ENCODE data around the gene PINLYP.

DNA sequence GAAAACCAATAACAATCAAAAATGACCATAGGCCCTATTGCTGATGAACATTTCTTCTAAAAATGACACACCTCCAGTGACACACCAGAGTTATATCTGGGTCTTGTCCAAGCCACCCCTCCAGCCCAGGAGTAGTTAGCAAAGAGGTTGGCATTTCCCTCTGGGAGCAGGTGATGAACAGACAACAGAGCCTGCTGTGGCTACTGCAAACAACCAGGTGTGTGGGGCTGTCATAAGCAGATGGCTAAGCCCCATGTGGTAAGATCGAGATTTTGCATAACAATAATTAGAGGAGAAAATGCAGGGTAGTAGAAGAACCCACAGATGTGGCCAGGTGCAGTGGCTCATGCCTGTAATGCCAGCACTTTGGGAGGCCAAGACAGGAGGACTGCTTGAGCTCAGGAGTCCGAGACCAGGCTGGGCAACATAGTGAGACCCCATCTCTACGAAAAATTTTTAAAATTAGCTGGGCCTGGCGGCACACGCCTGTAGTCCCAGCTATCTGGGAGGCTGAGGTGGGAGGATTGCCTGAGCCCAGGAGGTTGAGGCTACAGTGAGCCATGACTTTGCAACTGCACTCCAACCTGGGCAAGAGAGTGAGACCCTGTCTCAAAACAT lies 5.3 kb upstream of the PINLYP start:
- TF ChIP-seq, protein P1, sequence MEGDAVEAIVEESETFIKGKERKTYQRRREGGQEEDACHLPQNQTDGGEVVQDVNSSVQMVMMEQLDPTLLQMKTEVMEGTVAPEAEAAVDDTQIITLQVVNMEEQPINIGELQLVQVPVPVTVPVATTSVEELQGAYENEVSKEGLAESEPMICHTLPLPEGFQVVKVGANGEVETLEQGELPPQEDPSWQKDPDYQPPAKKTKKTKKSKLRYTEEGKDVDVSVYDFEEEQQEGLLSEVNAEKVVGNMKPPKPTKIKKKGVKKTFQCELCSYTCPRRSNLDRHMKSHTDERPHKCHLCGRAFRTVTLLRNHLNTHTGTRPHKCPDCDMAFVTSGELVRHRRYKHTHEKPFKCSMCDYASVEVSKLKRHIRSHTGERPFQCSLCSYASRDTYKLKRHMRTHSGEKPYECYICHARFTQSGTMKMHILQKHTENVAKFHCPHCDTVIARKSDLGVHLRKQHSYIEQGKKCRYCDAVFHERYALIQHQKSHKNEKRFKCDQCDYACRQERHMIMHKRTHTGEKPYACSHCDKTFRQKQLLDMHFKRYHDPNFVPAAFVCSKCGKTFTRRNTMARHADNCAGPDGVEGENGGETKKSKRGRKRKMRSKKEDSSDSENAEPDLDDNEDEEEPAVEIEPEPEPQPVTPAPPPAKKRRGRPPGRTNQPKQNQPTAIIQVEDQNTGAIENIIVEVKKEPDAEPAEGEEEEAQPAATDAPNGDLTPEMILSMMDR (conservative IDR thresholded peaks at IDR 0.05; ENCODE audit: low read length): peak; percentile 13; the same call in 1 of the 2 replicates
- TF ChIP-seq EZH2phosphoT487 (IDR thresholded peaks at IDR 0.05; ENCODE audit: borderline replicate concordance): no peak
